EL (cell line): ENCODE results near the gene CGNL1.

Experiments
- DNase-seq: peaks from one replicate; pipeline ENCODE4 v3.0.0-alpha.2; 2016

The CGNL1 gene

GRCh38 chr15:57423599-57424140 is 47.4 kb downstream of the CGNL1 start:
- DNase-seq, result no peak

GRCh38 chr15:57424628-57425405 is 48.5 kb downstream of the CGNL1 start:
- no peak for DNase-seq

GRCh38 chr15:57425842-57426241 is 49.5 kb downstream of the CGNL1 start:
- DNase-seq, result no peak

GRCh38 chr15:57427367-57427821 is 51.1 kb downstream of the CGNL1 start:
- peak; percentile 72 for DNase-seq

GRCh38 chr15:57432141-57432741 is 55.9 kb downstream of the CGNL1 start:
- DNase-seq, result no peak

- no peak for DNase-seq
These were observed 59.9 kb downstream of the CGNL1 start for GRCh38 chr15:57436166-57436565.

- DNase-seq, result no peak
These were observed 60.7 kb downstream of the CGNL1 start for GRCh38 chr15:57436961-57437360.

- no peak for DNase-seq
These were observed 61.3 kb downstream of the CGNL1 start for GRCh38 chr15:57437564-57437963.

- no peak for DNase-seq
These were observed 61.9 kb downstream of the CGNL1 start for GRCh38 chr15:57438166-57438565.

- no peak for DNase-seq
These were observed 63.1 kb downstream of the CGNL1 start for GRCh38 chr15:57439128-57440027.

- no peak for DNase-seq
These were observed 63.9 kb downstream of the CGNL1 start for GRCh38 chr15:57440167-57440566.

- peak; percentile 76 for DNase-seq
These were observed 64.5 kb downstream of the CGNL1 start for GRCh38 chr15:57440799-57441198.

GRCh38 chr15:57442335-57442734 is 66.0 kb downstream of the CGNL1 start:
- DNase-seq, result no peak

GRCh38 chr15:57443486-57443885 is 67.2 kb downstream of the CGNL1 start:
- no peak for DNase-seq

GRCh38 chr15:57444877-57445513 is 68.7 kb downstream of the CGNL1 start:
- peak; percentile 12 for DNase-seq

- peak; percentile 8 for DNase-seq
These were observed 69.6 kb downstream of the CGNL1 start for GRCh38 chr15:57445872-57446271.

GRCh38 chr15:57446393-57446792 is 70.1 kb downstream of the CGNL1 start:
- DNase-seq, result no peak

- no peak for DNase-seq
These were observed 75.2 kb downstream of the CGNL1 start for GRCh38 chr15:57451555-57451954.

GRCh38 chr15:57452090-57452754 is 75.9 kb downstream of the CGNL1 start:
- no peak for DNase-seq

GRCh38 chr15:57455929-57456328 is 79.6 kb downstream of the CGNL1 start:
- DNase-seq, result no peak

- no peak for DNase-seq
These were observed 80.3 kb downstream of the CGNL1 start for GRCh38 chr15:57456559-57456958.

- no peak for DNase-seq
These were observed 81.4 kb downstream of the CGNL1 start for GRCh38 chr15:57457726-57458125.
